Prostate gland (tissue), 2 donors: ENCODE results near the gene NCOA3. TPM values are rescaled to one million over a fixed set of nuclear protein-coding genes. Genes with fewer than 3 reads are reported as not detected.

Source experiments
- DNase-seq: peaks from one replicate; pipeline ENCODE4 v3.0.0-alpha.2; 2019; ENCODE audit warnings: low spot score
- H3K27ac ChIP-seq, 2 donors: fragments of 200-600 bp; sonication (generic); 2 replicates each; pipeline ENCODE4 v1.5.1; 2017 to 2019
- H3K27me3 ChIP-seq: fragments of 200-600 bp; sonication (generic); replicated peaks from 2 replicates; pipeline ENCODE4 v1.5.1; 2019; ENCODE audit not compliant: insufficient read depth
- H3K36me3 ChIP-seq, 2 donors: fragments of 200-600 bp; sonication (generic); 1 replicate in 1 of 2; 2 replicates in 1 of 2; pipeline versions ENCODE4 v1.5.1 to v1.8.1; 2017 to 2019
- H3K4me1 ChIP-seq: fragments of 200-600 bp; sonication (generic); replicated peaks from 2 replicates; pipeline ENCODE4 v1.5.1; 2019
- H3K4me3 ChIP-seq, 2 donors: fragments of 200-600 bp; sonication (generic); 2 replicates each; pipeline ENCODE4 v1.5.1; 2017 to 2019
- H3K9me3 ChIP-seq: fragments of 200-600 bp; sonication (generic); 2 replicates; pipeline ENCODE4 v1.5.1; 2017
- CTCF ChIP-seq, 4 experiments: fragments of 200-600 bp in 2 of 4; fragments of 450-650 bp in 2 of 4; sonication (generic) in 2 of 4; IDR thresholded peaks; 1 replicate in 3 of 4; 2 replicates in 1 of 4; pipeline ENCODE4 v1.5.1; 2016 to 2019; ENCODE audit warnings: antibody characterized with exemption in 4 of 4, mild to moderate bottlenecking in 2 of 4, moderate library complexity in 2 of 4
- POLR2A ChIP-seq: fragments of 450-650 bp; IDR thresholded peaks from one replicate; pipeline ENCODE4 v1.6.1; 2016; ENCODE audit warnings: antibody characterized with exemption, mild to moderate bottlenecking
- POLR2AphosphoS5 ChIP-seq: sonication (generic); formaldehyde crosslinking; IDR thresholded peaks from one replicate; pipeline ENCODE4 v1.6.1; 2017; ENCODE audit warnings: antibody characterized with exemption
- WGBS: methylation state at CpG from one replicate; pipeline ENCODE4 v1.1.5; 2018; 5-methylcytosine and 5-hydroxymethylcytosine counted together
- intact Hi-C: fragments of 100-400 bp; cut with DNase I; formaldehyde crosslinking; loops from one replicate; pipeline ENCODE4 v1.14.2; 2022
- total RNA-seq, 2 donors: library from RNA; depleted of rRNA; stranded (reverse); fragments of >200 nt; gene quantifications; one replicate each; pipeline ENCODE4 v1.1.0, GENCODE V29; 2016

NCOA3 gene
- total RNA-seq, 2 donors from 2014 or later: 21.6 to 35.6 TPM

- WGBS: 23% methylated on average over 5 of the region's 5 CpGs
- no peaks in the 10 kb centered on the region for H3K9me3 ChIP-seq
- no peak overlapping the region for H3K4me3 ChIP-seq
- DNase-seq: no peak
- H3K36me3 ChIP-seq: no peaks in the 10 kb centered on the region
- intact Hi-C loops: no loop called here
- H3K4me1 ChIP-seq: no peaks in the 10 kb centered on the region
- TF ChIP-seq POLR2AphosphoS5 (peak; percentile 19), CTCF (IDR thresholded peaks at IDR 0.05) (no peak), POLR2A (no peak)
- H3K27me3 ChIP-seq: no peaks in the 10 kb centered on the region
- no peak overlapping the region for H3K27ac ChIP-seq
Measured at GRCh38 chr20:47540443-47541354, 39.0 kb downstream of the NCOA3 start.

GRCh38 chr20:47541355-47541922 is 39.8 kb downstream of the NCOA3 start:
- Histone ChIP-seq H3K9me3 (no peaks in the 10 kb centered on the region), H3K36me3 (no peaks in the 10 kb centered on the region), H3K27me3 (no peaks in the 10 kb centered on the region), H3K4me3 (no peak overlapping the region), H3K4me1 (no peaks in the 10 kb centered on the region), H3K27ac (no peak overlapping the region)
- no peak for TF ChIP-seq CTCF (IDR thresholded peaks at IDR 0.05)
- no peak for TF ChIP-seq POLR2AphosphoS5
- TF ChIP-seq POLR2A: no peak
- WGBS: 51% methylated on average over 3 of the region's 3 CpGs
- no peak for DNase-seq
- intact Hi-C loops: no loop called here

- Histone ChIP-seq H3K36me3 (no peaks in the 10 kb centered on the region), H3K9me3 (no peaks in the 10 kb centered on the region), H3K27ac (no peak overlapping the region), H3K4me3 (no peak overlapping the region), H3K27me3 (no peaks in the 10 kb centered on the region), H3K4me1 (no peaks in the 10 kb centered on the region)
- WGBS: 50% methylated on average over 1 of the region's 1 CpG
- intact Hi-C loops: no loop called here
- no peak for DNase-seq
- TF ChIP-seq CTCF (IDR thresholded peaks at IDR 0.05): no peak
- TF ChIP-seq POLR2AphosphoS5: no peak
- TF ChIP-seq POLR2A: no peak
Measured at GRCh38 chr20:47543006-47543431, 41.3 kb downstream of the NCOA3 start.

GRCh38 chr20:47544240-47544639 is 42.6 kb downstream of the NCOA3 start:
- Histone ChIP-seq H3K4me3 (no peak overlapping the region), H3K27ac (no peak overlapping the region), H3K9me3 (no peaks in the 10 kb centered on the region), H3K27me3 (no peaks in the 10 kb centered on the region), H3K36me3 (no peaks in the 10 kb centered on the region), H3K4me1 (no peaks in the 10 kb centered on the region)
- 24% methylated on average over 2 of the region's 2 CpGs for WGBS
- no peak for DNase-seq
- TF ChIP-seq POLR2A: no peak
- no peak for TF ChIP-seq CTCF (IDR thresholded peaks at IDR 0.05)
- no peak for TF ChIP-seq POLR2AphosphoS5
- intact Hi-C loops: no loop called here

- H3K4me3 ChIP-seq: no peak overlapping the region
- DNase-seq: no peak
- WGBS: 51% methylated on average over 2 of the region's 2 CpGs
- H3K9me3 ChIP-seq: no peaks in the 10 kb centered on the region
- no peaks in the 10 kb centered on the region for H3K27me3 ChIP-seq
- H3K36me3 ChIP-seq: no peaks in the 10 kb centered on the region
- no peak for TF ChIP-seq CTCF (IDR thresholded peaks at IDR 0.05)
- TF ChIP-seq POLR2AphosphoS5: no peak
- TF ChIP-seq POLR2A: no peak
- intact Hi-C loops: no loop called here
- H3K4me1 ChIP-seq: no peaks in the 10 kb centered on the region
- no peak overlapping the region for H3K27ac ChIP-seq
Measured at GRCh38 chr20:47544852-47545251, 43.2 kb downstream of the NCOA3 start.
